Astrocyte of the spinal cord (primary cell): ENCODE measurements around the gene HPCAL1.

Experiments
- DNase-seq: peaks from one replicate; pipeline ENCODE4 v3.0.0; 2011; ENCODE audit warnings: low read depth, low spot score
- H3K4me3 ChIP-seq: 2 replicates; pipeline ENCODE4 v1.5.1; 2011; ENCODE audit warnings: low read depth, mild to moderate bottlenecking, low read length, moderate library complexity
- CTCF ChIP-seq: IDR thresholded peaks from 2 replicates; pipeline ENCODE4 v1.5.1; 2012; ENCODE audit warnings: low read depth, mild to moderate bottlenecking, low read length, inconsistent platforms
- in situ Hi-C: cut with HindIII; loops from 2 replicates; pipeline ENCODE4 v1.10.0; 2017; ENCODE audit warnings: low sequenced_read_pairs

Gene HPCAL1

GRCh38 chr2:10354399-10354798 lies 51.7 kb downstream of the HPCAL1 start:
- in situ Hi-C loops, result no loop called here
- no peak for TF ChIP-seq CTCF
- DNase-seq, result no peak
- H3K4me3 ChIP-seq, result no peak overlapping the region

- no peak overlapping the region for H3K4me3 ChIP-seq
- in situ Hi-C loops, result no loop called here
- no peak for DNase-seq
These were observed 53.1 kb downstream of the HPCAL1 start for GRCh38 chr2:10355471-10356438.

GRCh38 chr2:10356439-10356811 lies 53.7 kb downstream of the HPCAL1 start:
- TF ChIP-seq CTCF, result no peak
- in situ Hi-C loops, result no loop called here

More at GRCh38 chr2:10355471-10356438, 53.1 kb downstream of the HPCAL1 start:
- TF ChIP-seq CTCF, result no peak

DNA sequence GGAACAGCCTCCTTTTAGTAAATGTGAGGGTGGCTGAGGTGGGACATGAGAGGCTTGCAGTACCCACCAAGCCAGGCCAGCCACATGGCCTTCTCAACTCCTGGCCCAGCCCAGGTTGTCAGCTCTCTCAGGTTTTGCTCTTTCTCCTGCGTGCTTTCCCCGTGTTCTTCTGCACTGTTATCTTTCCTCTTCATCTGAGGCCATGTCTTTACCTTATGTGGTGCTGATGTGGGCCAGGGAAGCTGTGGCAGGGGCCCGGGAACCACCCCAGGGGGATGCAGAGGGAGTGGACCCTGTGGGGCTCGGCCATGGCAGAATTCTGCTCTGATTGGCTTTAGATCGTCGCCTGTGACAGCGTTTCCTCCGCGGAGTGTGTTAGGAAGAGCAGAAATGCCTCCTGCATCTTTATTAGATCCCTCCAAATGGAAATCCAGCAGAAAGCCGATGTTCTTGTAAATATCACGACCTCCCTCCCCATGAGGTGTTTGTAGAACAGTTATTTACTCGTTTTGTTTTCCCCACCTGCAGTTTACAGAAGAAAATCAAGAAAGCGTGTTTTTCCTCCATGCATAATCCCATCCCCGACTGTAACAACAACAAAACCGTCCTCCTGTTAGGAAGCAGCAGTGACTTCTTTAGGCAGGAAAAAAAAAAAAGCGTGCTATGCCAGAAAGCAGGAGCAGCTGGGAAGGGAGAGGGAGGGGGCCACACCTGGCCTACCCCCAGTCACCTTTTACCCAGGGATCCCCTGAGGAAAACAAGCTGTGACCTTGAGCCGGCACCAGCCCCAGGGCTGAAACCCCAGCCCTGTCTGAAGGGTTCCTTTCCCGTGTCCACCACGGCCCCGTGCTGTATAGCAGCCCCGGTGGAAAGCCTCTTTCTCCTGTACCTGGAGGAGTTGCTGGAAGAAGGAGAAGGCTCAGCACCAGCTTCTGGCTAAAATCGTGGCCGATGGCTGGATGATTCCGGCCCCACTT lies 54.8 kb downstream of the HPCAL1 start:
- TF ChIP-seq CTCF, result no peak
- in situ Hi-C loops, result no loop called here
- no peak overlapping the region for H3K4me3 ChIP-seq
- no peak for DNase-seq

More at GRCh38 chr2:10356439-10356811, 53.7 kb downstream of the HPCAL1 start:
- H3K4me3 ChIP-seq, result no peak overlapping the region
- no peak for DNase-seq

DNA sequence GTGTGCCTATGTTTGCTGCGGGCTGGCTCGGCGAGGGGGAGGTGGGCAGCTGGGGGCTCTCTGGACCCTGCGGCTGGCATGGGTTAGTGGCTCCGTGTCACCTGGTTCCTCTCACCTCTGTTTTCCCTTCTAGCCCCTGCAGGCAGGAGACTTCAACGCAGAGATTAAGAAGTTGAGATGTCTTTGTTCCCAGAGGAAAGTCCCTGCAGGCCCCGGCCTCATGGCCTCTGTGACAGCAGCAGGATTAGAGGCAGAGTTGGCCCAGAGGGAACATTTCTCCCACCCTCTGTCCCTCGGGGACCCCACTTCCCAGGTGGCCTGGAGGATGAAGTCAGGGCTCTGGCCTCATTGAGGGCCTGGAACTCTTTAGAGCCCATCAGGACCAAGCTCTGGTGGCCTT lies 56.5 kb downstream of the HPCAL1 start:
- DNase-seq, result no peak
- in situ Hi-C loops, result no loop called here
- TF ChIP-seq CTCF, result no peak
- H3K4me3 ChIP-seq, result no peak overlapping the region

DNA sequence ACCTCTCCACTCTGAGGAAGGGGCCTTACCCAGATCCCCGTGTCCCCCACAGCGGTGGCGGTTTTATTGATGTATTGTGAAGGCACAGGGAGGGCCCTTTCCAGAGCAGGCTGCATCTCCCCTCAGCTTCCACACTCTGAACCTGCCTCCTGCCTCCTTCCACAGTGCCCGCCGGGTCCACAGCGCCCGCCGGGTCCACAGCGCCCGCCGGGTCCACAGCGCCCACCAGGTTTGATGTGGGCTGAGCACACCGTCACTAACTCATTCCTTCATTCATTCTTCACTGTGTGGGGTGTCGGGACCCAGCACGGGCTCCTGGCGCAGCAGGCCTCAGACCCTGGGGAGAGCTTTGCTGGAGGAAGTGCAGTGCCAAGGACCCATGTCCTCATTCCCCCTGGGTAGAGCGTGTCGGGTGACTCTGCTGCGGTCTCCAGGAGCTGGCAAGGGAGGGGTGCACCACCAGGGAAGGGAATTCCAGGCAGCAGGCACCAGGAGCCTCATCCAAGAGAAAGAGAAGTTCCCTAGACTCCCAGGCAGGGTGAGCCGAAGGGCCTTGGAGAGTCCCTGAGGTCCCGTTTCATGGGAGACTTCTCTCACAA lies 57.1 kb downstream of the HPCAL1 start:
- H3K4me3 ChIP-seq, result no peak overlapping the region
- TF ChIP-seq CTCF, result no peak
- in situ Hi-C loops, result no loop called here
- no peak for DNase-seq
